Lung (tissue), 12 donors: Measurements from ENCODE around the gene AEN. TPM values are rescaled to one million over a fixed set of nuclear protein-coding genes. Genes with fewer than 3 reads are reported as not detected.

Experiments
- ATAC-seq: fragments of 200-7000 bp; cut with Tn5 transposase; one replicate; pipeline ENCODE4 v1.9.1; 2020; ENCODE audit warnings: moderate number of reproducible peaks; ENCODE audit not compliant: insufficient read depth, low FRiP score
- DNase-seq, 3 donors: peaks; one replicate each; pipeline ENCODE4 v3.0.0-alpha.2; 2013 to 2017
- H3K27ac ChIP-seq, 2 donors: one replicate each; pipeline ENCODE4 v1.5.1; 2013; ENCODE audit warnings: mild to moderate bottlenecking in 2 of 2, moderate library complexity in 2 of 2, control low read depth in 1 of 2, inconsistent platforms in 1 of 2, low read depth in 1 of 2, low read length in 1 of 2
- H3K27me3 ChIP-seq, 3 donors: one replicate each; pipeline ENCODE4 v1.5.1; 2013; ENCODE audit warnings: low read length in 2 of 3; ENCODE audit not compliant: control insufficient read depth in 3 of 3, insufficient read depth in 3 of 3
- H3K36me3 ChIP-seq, 4 donors: one replicate each; pipeline ENCODE4 v1.5.1; 2013; ENCODE audit warnings: low read length in 4 of 4, mild to moderate bottlenecking in 1 of 4, moderate library complexity in 1 of 4; ENCODE audit not compliant: control insufficient read depth in 4 of 4, insufficient read depth in 4 of 4
- H3K4me1 ChIP-seq, 5 donors: one replicate each; pipeline ENCODE4 v1.5.1; 2013; ENCODE audit warnings: low read length in 5 of 5, mild to moderate bottlenecking in 2 of 5, moderate library complexity in 1 of 5; ENCODE audit not compliant: control insufficient read depth in 5 of 5, insufficient read depth in 5 of 5
- H3K4me3 ChIP-seq: one replicate; pipeline ENCODE4 v1.5.1; 2013; ENCODE audit warnings: mild to moderate bottlenecking, control low read depth, moderate library complexity
- H3K9ac ChIP-seq, 2 donors: one replicate each; pipeline ENCODE4 v1.5.1; 2013; ENCODE audit warnings: low read length in 2 of 2, control low read depth in 1 of 2; ENCODE audit not compliant: insufficient read depth in 1 of 2
- H3K9me3 ChIP-seq, 4 donors: one replicate each; pipeline ENCODE4 v1.5.1; 2013; ENCODE audit warnings: low read length in 3 of 4, mild to moderate bottlenecking in 1 of 4, moderate library complexity in 1 of 4; ENCODE audit not compliant: control insufficient read depth in 4 of 4, insufficient read depth in 3 of 4
- CTCF ChIP-seq: IDR thresholded peaks from 2 replicates; pipeline ENCODE4 v1.5.1; 2012; ENCODE audit warnings: mild to moderate bottlenecking; ENCODE audit errors: control extremely low read depth, extremely low read depth
- WGBS, 2 donors: extraction: QIAGEN DNeasy Blood & Tissue Kit; methylation state at CpG; one replicate each; pipeline ENCODE4 v1.1.7; 2013; 5-methylcytosine and 5-hydroxymethylcytosine counted together
- polyA plus RNA-seq, 2 donors: library from polyadenylated mRNA; stranded (reverse); fragments of 200-250 nt; gene quantifications; one replicate each; pipeline ENCODE4 v1.2.1, GENCODE V29; 2013
- total RNA-seq, 2 donors: library from RNA; depleted of rRNA in 1 of 2; stranded (reverse); fragments of >200 nt in 1 of 2; gene quantifications; one replicate each; pipeline ENCODE4 v1.2.1, GENCODE V29; 2014 to 2021
- donor health status: control.
- donor health status: control.
- donor health status: Bipolar disorder and iron deficiency.
- donor health status: healthy.
- donor health status: DM: yes; HTN: yes; CAD: no.

AEN gene
- total and polyA plus RNA-seq, 4 donors: 4.2 to 15.4 (median 13.4) TPM

GRCh38 chr15:88623632-88624031 lies 2.5 kb downstream of the AEN start:
- Histone ChIP-seq H3K36me3 (peaks cover 0 to 20% (median 0%) of the 10 kb centered on the region in 4 donors), H3K9ac (no peak overlapping the region), H3K27ac (no peak overlapping the region)

GRCh38 chr15:88624156-88624970 lies 3.2 kb downstream of the AEN start:
- Histone ChIP-seq H3K9ac (peak overlapping the region in 1 of 2 donors; percentile 16), H3K27ac (no peak overlapping the region), H3K4me1 (peaks cover 4 to 21% (median 16%) of the 10 kb centered on the region in 5 donors), H3K36me3 (peaks cover 0 to 28% (median 1%) of the 10 kb centered on the region in 4 donors), H3K9me3 (no peaks in the 10 kb centered on the region), H3K27me3 (no peaks in the 10 kb centered on the region), H3K4me3 (no peak overlapping the region)
- ATAC-seq (no peak), DNase-seq (peak; percentile 58 to 86 (median 85))
- peak; percentile 69 for TF ChIP-seq CTCF
- WGBS, 2 donors: 51 to 64% methylated on average over 19 of the region's 19 CpGs

More at GRCh38 chr15:88623632-88624031, 2.5 kb downstream of the AEN start:
- no peaks in the 10 kb centered on the region for H3K9me3 ChIP-seq
- DNase-seq (no peak), ATAC-seq (no peak)
- peaks cover 4 to 21% (median 16%) of the 10 kb centered on the region in 5 donors for H3K4me1 ChIP-seq
- WGBS, 2 donors: 99 to 100% methylated on average over 3 of the region's 3 CpGs
- no peak overlapping the region for H3K4me3 ChIP-seq
- no peak for TF ChIP-seq CTCF
- H3K27me3 ChIP-seq: no peaks in the 10 kb centered on the region

- peak overlapping the region in 1 of 2 donors; percentile 16 for H3K9ac ChIP-seq
- no peaks in the 10 kb centered on the region for H3K27me3 ChIP-seq
- no peaks in the 10 kb centered on the region for H3K9me3 ChIP-seq
- H3K27ac ChIP-seq: no peak overlapping the region
- no peak for TF ChIP-seq CTCF
- H3K4me1 ChIP-seq: peaks cover 4 to 24% (median 16%) of the 10 kb centered on the region in 5 donors
- DNase-seq (peak in 1 of 3 donors; percentile 57), ATAC-seq (no peak)
- no peak overlapping the region for H3K4me3 ChIP-seq
- WGBS, 2 donors: 73 to 87% methylated on average over 9 of the region's 9 CpGs
- peaks cover 0 to 33% (median 1%) of the 10 kb centered on the region in 4 donors for H3K36me3 ChIP-seq
Observed at GRCh38 chr15:88624971-88625490, 3.9 kb downstream of the AEN start.
